T-helper 22 cell (primary cell): Measurements from ENCODE around the gene TVP23A.
"Not testable (repeated sequence)": the region's sequence is repeated elsewhere in the genome, so short reads cannot be mapped to it uniquely, and the experiment has no call there.

Experiments used
- DNase-seq: peaks from one replicate; pipeline ENCODE4 v3.0.0-alpha.2; 2020; ENCODE audit warnings: low read depth

TVP23A gene

GRCh38 chr16:10799736-10800135 is 18.9 kb downstream of the TVP23A start:
- DNase-seq: no peak

GRCh38 chr16:10791048-10791447 is 27.5 kb downstream of the TVP23A start:
- DNase-seq: no peak

DNA sequence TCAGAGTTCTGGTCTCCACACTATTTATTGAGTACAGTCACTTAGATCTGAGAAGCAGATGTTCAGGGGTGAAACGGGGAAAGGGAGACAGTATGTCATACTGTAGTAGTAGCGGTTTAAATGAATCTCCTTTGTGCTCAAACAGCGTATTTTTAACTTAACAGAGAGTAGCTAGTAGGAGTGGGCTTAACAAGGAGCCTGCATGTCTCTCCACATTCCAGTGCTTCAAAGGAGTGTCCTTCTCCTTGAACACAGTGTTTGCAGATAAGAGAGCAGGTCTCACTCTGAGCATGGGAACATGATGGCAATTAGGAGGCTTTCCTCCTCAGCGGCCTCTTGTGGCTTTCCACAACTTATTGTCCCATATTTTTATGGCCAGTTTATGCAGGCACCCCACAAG is 30.0 kb downstream of the TVP23A start:
- DNase-seq: not testable (repeated sequence)

GRCh38 chr16:10787304-10787703 is 31.3 kb downstream of the TVP23A start:
- no peak for DNase-seq

GRCh38 chr16:10782628-10783027 is 36.0 kb downstream of the TVP23A start:
- DNase-seq: no peak

DNA sequence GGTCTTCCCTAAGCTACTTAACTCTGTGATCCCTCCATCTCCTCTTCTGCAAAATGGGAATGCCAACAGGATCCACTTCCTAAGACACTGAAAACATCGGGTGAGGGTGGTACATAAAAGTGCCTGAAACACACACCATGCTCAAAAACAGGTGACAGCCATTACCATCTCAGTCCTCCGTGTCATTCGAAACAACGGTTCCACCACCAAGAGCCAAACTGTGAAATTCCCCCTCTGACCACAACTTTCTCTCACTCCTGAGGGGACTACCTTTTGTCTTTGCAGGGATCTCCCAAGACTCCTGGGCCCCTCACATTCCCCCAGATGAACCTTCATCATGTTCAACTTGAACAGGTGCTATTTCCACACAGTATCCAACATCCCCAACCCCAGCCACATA is 38.0 kb downstream of the TVP23A start:
- no peak for DNase-seq

- not testable (repeated sequence) for DNase-seq
Measured at GRCh38 chr16:10779908-10780307, 38.7 kb downstream of the TVP23A start.

GRCh38 chr16:10777356-10777755 is 41.2 kb downstream of the TVP23A start:
- DNase-seq: no peak

DNA sequence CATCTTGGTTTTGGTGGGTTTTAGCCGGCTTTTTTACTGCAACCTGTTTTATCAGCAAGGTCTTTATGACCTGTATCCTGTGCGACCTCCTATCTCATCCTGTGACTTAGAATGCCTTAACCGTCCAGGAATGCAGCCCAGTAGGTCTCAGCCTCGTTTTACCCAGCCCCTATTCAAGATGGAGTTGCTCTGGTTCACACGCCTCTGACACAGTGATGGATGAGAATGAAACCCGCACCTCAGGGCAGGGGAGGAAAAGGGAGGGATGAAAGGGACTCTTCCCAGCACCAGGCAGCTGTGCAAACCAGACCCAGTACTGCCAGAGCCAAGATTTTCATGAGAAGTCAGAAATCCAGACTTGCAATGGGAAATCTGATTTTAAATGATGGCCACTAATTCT is 41.7 kb downstream of the TVP23A start:
- DNase-seq: not testable (repeated sequence)

GRCh38 chr16:10776280-10776679 is 42.3 kb downstream of the TVP23A start:
- DNase-seq: no peak

DNA sequence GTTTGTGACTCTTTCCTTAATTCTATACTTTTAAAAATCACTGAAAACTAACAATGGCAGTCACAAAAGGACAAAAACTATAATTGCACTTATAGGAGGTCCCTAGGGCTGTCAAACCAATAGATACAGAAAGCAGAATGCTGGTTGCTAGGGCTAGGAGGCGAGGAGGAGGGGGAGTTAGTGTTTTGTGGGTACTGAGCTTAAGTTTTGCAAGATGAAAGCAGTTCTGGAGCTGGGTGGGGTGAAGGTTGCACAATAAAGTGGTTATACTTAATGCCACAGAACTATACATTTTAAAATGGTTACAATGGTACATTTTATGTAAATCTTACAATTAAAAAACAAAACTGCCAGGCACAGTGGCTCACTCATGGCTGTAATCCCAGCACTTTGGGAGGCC is 47.7 kb downstream of the TVP23A start:
- DNase-seq: no peak

DNA sequence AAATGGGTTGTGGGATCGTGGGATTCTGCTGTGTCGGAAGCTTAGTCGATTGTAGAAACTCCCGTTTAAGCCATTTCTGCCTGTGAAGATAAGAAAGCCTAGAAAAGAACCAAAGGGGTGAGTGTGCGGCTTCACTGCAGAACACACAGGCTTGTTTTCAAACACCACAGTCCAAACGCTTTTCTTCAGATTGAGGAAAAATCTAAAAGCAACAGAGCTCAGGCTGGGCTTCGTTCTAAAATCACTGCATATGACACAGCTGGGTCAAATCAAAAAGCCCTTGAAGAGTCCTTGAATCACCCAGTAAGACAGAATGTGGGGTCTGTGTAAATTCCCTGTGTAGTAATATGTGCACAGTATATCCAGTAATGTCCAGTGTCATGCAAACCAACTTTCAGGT is 49.2 kb downstream of the TVP23A start:
- no peak for DNase-seq

- DNase-seq: no peak
Measured at GRCh38 chr16:10767127-10767526, 51.5 kb downstream of the TVP23A start.

- DNase-seq: no peak
Measured at GRCh38 chr16:10765772-10766171, 52.8 kb downstream of the TVP23A start.

- DNase-seq: no peak
Measured at GRCh38 chr16:10763456-10763855, 55.1 kb downstream of the TVP23A start.

GRCh38 chr16:10762336-10763016 is 56.1 kb downstream of the TVP23A start:
- no peak for DNase-seq

- DNase-seq: no peak
Measured at GRCh38 chr16:10761373-10761772, 57.2 kb downstream of the TVP23A start.

DNA sequence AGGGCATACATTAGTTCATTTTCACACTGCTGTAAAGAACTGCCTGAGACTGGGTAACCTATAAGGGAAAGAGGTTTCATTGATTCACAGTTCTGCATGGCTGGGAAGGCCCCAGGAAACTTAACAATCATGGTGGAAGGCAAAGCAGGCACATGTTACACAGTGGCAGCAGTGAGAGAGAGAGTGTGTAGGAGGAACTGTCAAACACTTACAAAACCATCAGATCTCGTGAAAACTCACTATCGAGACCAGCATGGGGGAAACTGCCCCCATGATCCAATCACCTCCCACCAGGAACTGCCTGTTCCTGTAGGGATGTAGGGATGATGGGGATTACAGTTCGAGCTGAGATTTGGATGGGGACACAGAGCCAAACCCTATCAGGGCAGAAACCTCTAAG is 57.7 kb downstream of the TVP23A start:
- DNase-seq: no peak

GRCh38 chr16:10756574-10756973 is 62.0 kb downstream of the TVP23A start:
- DNase-seq: no peak

GRCh38 chr16:10754941-10755340 is 63.7 kb downstream of the TVP23A start:
- DNase-seq: no peak

- DNase-seq: no peak
Measured at GRCh38 chr16:10753670-10754069, 64.9 kb downstream of the TVP23A start.

GRCh38 chr16:10752843-10753523 is 65.6 kb downstream of the TVP23A start:
- DNase-seq: no peak

- no peak for DNase-seq
Measured at GRCh38 chr16:10751291-10751697, 67.3 kb downstream of the TVP23A start.

GRCh38 chr16:10750793-10751192 is 67.8 kb downstream of the TVP23A start:
- DNase-seq: no peak
